GM18502 (cell line): ENCODE results near the gene ADGRL1.
"Not testable (repeated sequence)": the region's sequence is repeated elsewhere in the genome, so short reads cannot be mapped to it uniquely, and the experiment has no call there.

Experiments used
- ATAC-seq: cut with Tn5 transposase; IDR thresholded peaks from one replicate; pipeline ENCODE4 v1.9.1; 2021; ENCODE audit warnings: mild to moderate bottlenecking; ENCODE audit not compliant: unreplicated experiment, poor library complexity

ADGRL1 gene

GRCh38 chr19:14196105-14196504 is 9.9 kb downstream of the ADGRL1 start:
- not testable (repeated sequence) for ATAC-seq

- ATAC-seq = not testable (repeated sequence)
Observed at GRCh38 chr19:14195216-14195615, 10.8 kb downstream of the ADGRL1 start.

GRCh38 chr19:14189415-14189814 is 16.6 kb downstream of the ADGRL1 start:
- ATAC-seq = no peak

- ATAC-seq = not testable (repeated sequence)
Observed at GRCh38 chr19:14188086-14188485, 17.9 kb downstream of the ADGRL1 start.

- no peak for ATAC-seq
Observed at GRCh38 chr19:14187561-14187960, 18.4 kb downstream of the ADGRL1 start.

GRCh38 chr19:14186684-14187083 is 19.3 kb downstream of the ADGRL1 start:
- ATAC-seq = not testable (repeated sequence)

GRCh38 chr19:14185691-14186090 is 20.3 kb downstream of the ADGRL1 start:
- not testable (repeated sequence) for ATAC-seq

GRCh38 chr19:14185158-14185557 is 20.8 kb downstream of the ADGRL1 start:
- ATAC-seq = no peak

GRCh38 chr19:14183741-14184350 is 22.1 kb downstream of the ADGRL1 start:
- ATAC-seq = no peak

- ATAC-seq = no peak
Observed at GRCh38 chr19:14182476-14182875, 23.5 kb downstream of the ADGRL1 start.

GRCh38 chr19:14181906-14182305 is 24.1 kb downstream of the ADGRL1 start:
- no peak for ATAC-seq

- not testable (repeated sequence) for ATAC-seq
Observed at GRCh38 chr19:14181199-14181598, 24.8 kb downstream of the ADGRL1 start.

GRCh38 chr19:14177496-14178074 is 28.4 kb downstream of the ADGRL1 start:
- no peak for ATAC-seq

- ATAC-seq = no peak
Observed at GRCh38 chr19:14175351-14175792, 30.6 kb downstream of the ADGRL1 start.

- ATAC-seq = no peak
Observed at GRCh38 chr19:14174883-14175282, 31.1 kb downstream of the ADGRL1 start.

- no peak for ATAC-seq
Observed at GRCh38 chr19:14168993-14169392, 37.0 kb downstream of the ADGRL1 start.

GRCh38 chr19:14168259-14168972 is 37.6 kb downstream of the ADGRL1 start:
- ATAC-seq = no peak

GRCh38 chr19:14167576-14168138 is 38.3 kb downstream of the ADGRL1 start:
- no peak for ATAC-seq

GRCh38 chr19:14166999-14167575 is 38.9 kb downstream of the ADGRL1 start:
- ATAC-seq = no peak

- no peak for ATAC-seq
Observed at GRCh38 chr19:14165990-14166830, 39.8 kb downstream of the ADGRL1 start.
